Heart right ventricle (tissue), 16 donors: ENCODE measurements around the gene FCF1. TPM values are rescaled to one million over a fixed set of nuclear protein-coding genes. Genes with fewer than 3 reads are reported as not detected.

Experiments
- ATAC-seq, 8 donors: fragments of 200-7000 bp; cut with Tn5 transposase; one replicate each; pipeline ENCODE4 v1.9.1; 2020; ENCODE audit warnings: mild to moderate bottlenecking in 8 of 8, moderate library complexity in 8 of 8, moderate number of reproducible peaks in 1 of 8
- DNase-seq, 2 donors: peaks; one replicate each; pipeline ENCODE4 v3.0.0-alpha.2; 2020
- H3K27ac ChIP-seq, 10 donors: fragments of 200-600 bp; sonication (generic) in 2 of 10; one replicate each; pipeline versions ENCODE4 v1.5.0 to v1.8.0; 2020 to 2022; ENCODE audit warnings: mild to moderate bottlenecking in 3 of 10
- H3K27me3 ChIP-seq, 7 donors: fragments of 200-600 bp; one replicate each; pipeline ENCODE4 v1.8.0; 2021 to 2022; ENCODE audit warnings: mild to moderate bottlenecking in 2 of 7
- H3K36me3 ChIP-seq, 9 donors: fragments of 200-600 bp; sonication (generic) in 1 of 9; one replicate each; pipeline versions ENCODE4 v1.5.0 to v1.8.0; 2020 to 2022; ENCODE audit warnings: mild to moderate bottlenecking in 2 of 9
- H3K4me1 ChIP-seq, 9 donors: fragments of 200-600 bp; sonication (generic) in 1 of 9; one replicate each; pipeline versions ENCODE4 v1.5.0 to v1.8.0; 2020 to 2022; ENCODE audit warnings: mild to moderate bottlenecking in 4 of 9
- H3K4me3 ChIP-seq, 10 donors: fragments of 200-600 bp; sonication (generic) in 2 of 10; one replicate each; pipeline versions ENCODE4 v1.5.0 to v1.8.0; 2020 to 2022; ENCODE audit warnings: mild to moderate bottlenecking in 7 of 10, moderate library complexity in 2 of 10
- H3K9me3 ChIP-seq, 11 donors: fragments of 200-600 bp in 10 of 11; sonication (generic) in 2 of 11; one replicate each; pipeline versions ENCODE4 v1.5.0 to v1.8.0; 2013 to 2022; ENCODE audit warnings: mild to moderate bottlenecking in 2 of 11, control low read depth in 1 of 11, moderate library complexity in 1 of 11
- CTCF ChIP-seq, 9 donors: fragments of 200-600 bp; sonication (generic) in 2 of 9; IDR thresholded peaks; one replicate each; pipeline versions ENCODE4 v1.5.0 to v1.8.0; 2021 to 2022; ENCODE audit warnings: antibody characterized with exemption in 9 of 9, mild to moderate bottlenecking in 5 of 9, moderate library complexity in 1 of 9
- WGBS, 2 donors: extraction: QIAGEN DNeasy Blood & Tissue Kit; methylation state at CpG; one replicate each; pipeline ENCODE4 v1.1.7; 2013; ENCODE audit warnings: inconsistent platforms in 1 of 2; 5-methylcytosine and 5-hydroxymethylcytosine counted together
- intact Hi-C, 10 donors: fragments of 100-400 bp; cut with DNase I; formaldehyde crosslinking; loops; one replicate each; pipeline versions ENCODE4 v1.11.1 to v1.14.2; 2022
- long read RNA-seq, 3 donors: library from polyadenylated mRNA; unstranded; transcript quantifications; one replicate each; pipeline ENCODE4 v2.0.0, GENCODE V29; 2020 to 2021
- polyA plus RNA-seq, 2 donors: library from polyadenylated mRNA; stranded (reverse); fragments of 200-250 nt; gene quantifications; one replicate each; pipeline ENCODE4 v1.2.3, GENCODE V29; 2013
- total RNA-seq, 10 donors: library from RNA; stranded (reverse); fragmentation: NEBNext Ultra II Directional in 3 of 10; extraction: Animal tissue kit (Norgen Biotek cat#: 25700) in 3 of 10; gene quantifications; one replicate each; pipeline versions ENCODE4 v1.2.1 to v1.2.4, GENCODE V29; 2021 to 2023
- donor health status: Arrhythmogenic right ventricular cardiomyopathy.
- donor health status: ischemic (EF 13 %, LVEDD 7.1; RV severe dilation, severe dysfunction).
- donor health status: healthy with polysubstance abuse.
- donor health status: DM: no; HTN: yes; CAD: no.
- donor health status: DM: no; HTN: no; CAD: no.
- donor health status: ischemic (EF 25% LVEDD 6.9; RV normal size, moderate dysfunction).
- donor health status: ischemic (EF 25% LVEDD 5.7; RV mildly dilated, moderate dysfunction).
- donor health status: healthy.
- donor health status: DM: yes; HTN: yes; CAD: no.
- donor health status: Ischemic cardiomyopathy.
- donor health status: ischemic (EF 35%, LVEDD 5.7; RV mildly dilated, moderate dysfunction).
- donor health status: nonischemic (EF 11% LVEDD 7.7; RV severe dilation, severe dysfunction).
- donor health status: DM: yes; HTN: yes; CAD: no.
- donor health status: PGD.
- donor health status: ischemic (EF 29% LVEDD 5.4; RV normal size, mild dysfunction).
- donor health status: nonischemic (EF 23%, LVEDD 6.1; RV moderate dilation, normal function).

The FCF1 gene, protein sequence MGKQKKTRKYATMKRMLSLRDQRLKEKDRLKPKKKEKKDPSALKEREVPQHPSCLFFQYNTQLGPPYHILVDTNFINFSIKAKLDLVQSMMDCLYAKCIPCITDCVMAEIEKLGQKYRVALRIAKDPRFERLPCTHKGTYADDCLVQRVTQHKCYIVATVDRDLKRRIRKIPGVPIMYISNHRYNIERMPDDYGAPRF
- 10 to 100 TPM; 31.7 to 45.5 (median 37.2) TPM for total RNA-seq
- polyA plus RNA-seq, result 10 to 100 TPM in 1 of 2 donors, 1 to 10 TPM in 1; 3.4 to 20.8 TPM
- long read RNA-seq, donor 1, partial matches to known transcripts, result 4 of 6 reads
- long read RNA-seq, donor 1, other reads (novel, unspliced or antisense), result 1 of 6 reads
- long read RNA-seq, donor 2, partial matches to known transcripts, result 2 of 3 reads
- long read RNA-seq, donor 2, other reads (novel, unspliced or antisense), result 1 of 3 reads
- long read RNA-seq, donor 3, full-length matches to known transcripts, result 1 of 1 reads
- long read RNA-seq, donor 3, partial matches to known transcripts, result 0 of 1 reads
- long read RNA-seq, donor 3, other reads (novel, unspliced or antisense), result 0 of 1 reads

GRCh38 chr14:74712499-74713394 lies at the start of gene FCF1, which contains the start of gene AREL1:
TSS of gene FCF1 (plus strand) at chr14:74713144. CDS start at chr14:74713198, 54 bp downstream.
TSS of gene AREL1 (minus strand) at chr14:74713080. CDS start at chr14:74685615, 27,465 bp downstream.
- intact Hi-C loops, result loop anchor here in 4 of 10 donors (2.0 to 10.0 kb wide), 6 partner anchors 50 to 108 kb away; partner anchors contain the start of genes YLPM1 (in 2 of the 4) and LTBP2 (in 1 of the 4)
- peak within 1 kb of the TSS; percentile 65 to 93 (median 82) for H3K4me3 ChIP-seq
- H3K27ac ChIP-seq, result peak within 1 kb of the TSS in 9 of 10 donors; percentile 70 to 90 (median 86)
- H3K4me1 ChIP-seq, result peaks cover 0 to 53% (median 37%) of the 10 kb centered on the region in 9 donors
- H3K9me3 ChIP-seq, result no peaks in the 10 kb centered on the region
- ATAC-seq (peak; percentile 97 to 100 (median 99)), DNase-seq (peak; percentile 68 to 90)
- no peak for TF ChIP-seq CTCF (IDR thresholded peaks at IDR 0.05)
- peaks cover 0 to 33% (median 14%) of the 10 kb centered on the region in 9 donors for H3K36me3 ChIP-seq
- H3K27me3 ChIP-seq, result no peaks in the 10 kb centered on the region
- 0% methylated on average over 31 of the region's 31 CpGs for WGBS, 2 donors

- intact Hi-C loops, result loop anchor here in 1 of 10 donors (5.0 kb wide), 1 partner anchor 47 kb away; no protein-coding TSS in a partner anchor
- Histone ChIP-seq H3K4me3 (no peak overlapping the region), H3K27me3 (no peaks in the 10 kb centered on the region), H3K4me1 (peaks cover 0 to 31% (median 12%) of the 10 kb centered on the region in 9 donors), H3K36me3 (peaks cover 0 to 98% (median 32%) of the 10 kb centered on the region in 9 donors), H3K27ac (peak overlapping the region in 7 of 10 donors; percentile 10 to 76 (median 52)), H3K9me3 (no peaks in the 10 kb centered on the region)
- TF ChIP-seq CTCF (IDR thresholded peaks at IDR 0.05), result peak in 2 of 9 donors; percentile 22 to 27
- DNase-seq (peak in 1 of 2 donors; percentile 46), ATAC-seq (peak; percentile 35 to 94 (median 81))
- WGBS, 2 donors, result 74 to 82% methylated on average over 7 of the region's 7 CpGs
Observed at GRCh38 chr14:74663884-74664283, 49.1 kb upstream of the FCF1 start.

- no peak for DNase-seq
- intact Hi-C loops, result loop anchor here in 2 of 10 donors (5.0 kb wide), 2 partner anchors 47 to 52 kb away; partner anchors contain the start of gene LTBP2 (in 1 of the 2)
- Histone ChIP-seq H3K36me3 (peaks cover 0 to 100% (median 40%) of the 10 kb centered on the region in 9 donors), H3K4me3 (no peak overlapping the region), H3K4me1 (peaks cover 0 to 31% (median 12%) of the 10 kb centered on the region in 9 donors), H3K27me3 (no peaks in the 10 kb centered on the region), H3K9me3 (no peaks in the 10 kb centered on the region), H3K27ac (peak overlapping the region in 3 of 10 donors; percentile 10 to 68 (median 61))
- no peak for TF ChIP-seq CTCF (IDR thresholded peaks at IDR 0.05)
- 98% methylated on average over 2 of the region's 2 CpGs for WGBS, 2 donors
- ATAC-seq, result no peak
Observed at GRCh38 chr14:74664717-74665116, 48.2 kb upstream of the FCF1 start.
